HG02840 (cell line): ENCODE data around the gene FLG2.
"Not testable (repeated sequence)": the region's sequence is repeated elsewhere in the genome, so short reads cannot be mapped to it uniquely, and the experiment has no call there.

Experiments
- ATAC-seq: cut with Tn5 transposase; IDR thresholded peaks from one replicate; pipeline ENCODE4 v1.9.1; 2021; ENCODE audit warnings: mild to moderate bottlenecking, moderate library complexity, moderate number of reproducible peaks; ENCODE audit not compliant: unreplicated experiment, low FRiP score

The FLG2 gene

GRCh38 chr1:152313970-152314369 is 45.8 kb downstream of the FLG2 start:
- ATAC-seq: no peak

GRCh38 chr1:152313319-152313801 is 46.4 kb downstream of the FLG2 start:
- no peak for ATAC-seq

- not testable (repeated sequence) for ATAC-seq
These were observed 47.6 kb downstream of the FLG2 start for GRCh38 chr1:152312169-152312568.

GRCh38 chr1:152309955-152310354 is 49.9 kb downstream of the FLG2 start:
- ATAC-seq: no peak

GRCh38 chr1:152309320-152309901 is 50.4 kb downstream of the FLG2 start:
- not testable (repeated sequence) for ATAC-seq

- ATAC-seq: not testable (repeated sequence)
These were observed 51.0 kb downstream of the FLG2 start for GRCh38 chr1:152308758-152309157.

- ATAC-seq: not testable (repeated sequence)
These were observed 51.8 kb downstream of the FLG2 start for GRCh38 chr1:152307970-152308369.

- ATAC-seq: not testable (repeated sequence)
These were observed 53.7 kb downstream of the FLG2 start for GRCh38 chr1:152306123-152306522.

- not testable (repeated sequence) for ATAC-seq
These were observed 55.0 kb downstream of the FLG2 start for GRCh38 chr1:152304773-152305172.

- not testable (repeated sequence) for ATAC-seq
These were observed 56.5 kb downstream of the FLG2 start for GRCh38 chr1:152303139-152303872.
